T1000 (cell line): ENCODE results near the gene NRXN2.
"Not testable (repeated sequence)": the region's sequence is repeated elsewhere in the genome, so short reads cannot be mapped to it uniquely, and the experiment has no call there.

Source experiments
- DNase-seq: peaks from one replicate; lab custom pipeline; 2025; ENCODE audit warnings: mixed read lengths; lab: John Stamatoyannopoulos, UW

The NRXN2 gene

GRCh38 chr11:64721359-64721699 is 1.7 kb downstream of the NRXN2 start:
- no peak for DNase-seq

- no peak for DNase-seq
Observed at GRCh38 chr11:64720640-64721358, 2.2 kb downstream of the NRXN2 start.

GRCh38 chr11:64720167-64720566 is 2.8 kb downstream of the NRXN2 start:
- no peak for DNase-seq

- no peak for DNase-seq
Observed at GRCh38 chr11:64719406-64719805, 3.6 kb downstream of the NRXN2 start.

- no peak for DNase-seq
Observed at GRCh38 chr11:64718780-64719124, 4.2 kb downstream of the NRXN2 start.

- DNase-seq: no peak
Observed at GRCh38 chr11:64718084-64718779, 4.8 kb downstream of the NRXN2 start.

- DNase-seq: no peak
Observed at GRCh38 chr11:64717268-64717578, 5.8 kb downstream of the NRXN2 start.

GRCh38 chr11:64716473-64717267 is 6.3 kb downstream of the NRXN2 start:
- DNase-seq: no peak

- DNase-seq: no peak
Observed at GRCh38 chr11:64715756-64716472, 7.1 kb downstream of the NRXN2 start.

- no peak for DNase-seq
Observed at GRCh38 chr11:64715110-64715509, 7.9 kb downstream of the NRXN2 start.

- DNase-seq: no peak
Observed at GRCh38 chr11:64714666-64715065, 8.3 kb downstream of the NRXN2 start.

- DNase-seq: no peak
Observed at GRCh38 chr11:64713781-64714363, 9.1 kb downstream of the NRXN2 start.

- DNase-seq: no peak
Observed at GRCh38 chr11:64713016-64713707, 9.8 kb downstream of the NRXN2 start.

GRCh38 chr11:64712430-64713015 is 10.5 kb downstream of the NRXN2 start:
- no peak for DNase-seq

- DNase-seq: no peak
Observed at GRCh38 chr11:64711956-64712362, 11.0 kb downstream of the NRXN2 start.

- DNase-seq: no peak
Observed at GRCh38 chr11:64711138-64711955, 11.7 kb downstream of the NRXN2 start.

- no peak for DNase-seq
Observed at GRCh38 chr11:64710418-64711137, 12.4 kb downstream of the NRXN2 start.

- DNase-seq: no peak
Observed at GRCh38 chr11:64705501-64705900, 17.5 kb downstream of the NRXN2 start.

GRCh38 chr11:64703048-64703447 is 19.9 kb downstream of the NRXN2 start:
- no peak for DNase-seq

- DNase-seq: not testable (repeated sequence)
Observed at GRCh38 chr11:64701956-64702355, 21.0 kb downstream of the NRXN2 start.
